ENCODE measurements around the gene FBXO34.
A peak's percentile ranks its signal among the peaks of the same experiment; 100 is the strongest.
"Not testable (repeated sequence)": the region's sequence is repeated elsewhere in the genome, so short reads cannot be mapped to it uniquely, and the experiment has no call there.

FBXO34 gene

DNA sequence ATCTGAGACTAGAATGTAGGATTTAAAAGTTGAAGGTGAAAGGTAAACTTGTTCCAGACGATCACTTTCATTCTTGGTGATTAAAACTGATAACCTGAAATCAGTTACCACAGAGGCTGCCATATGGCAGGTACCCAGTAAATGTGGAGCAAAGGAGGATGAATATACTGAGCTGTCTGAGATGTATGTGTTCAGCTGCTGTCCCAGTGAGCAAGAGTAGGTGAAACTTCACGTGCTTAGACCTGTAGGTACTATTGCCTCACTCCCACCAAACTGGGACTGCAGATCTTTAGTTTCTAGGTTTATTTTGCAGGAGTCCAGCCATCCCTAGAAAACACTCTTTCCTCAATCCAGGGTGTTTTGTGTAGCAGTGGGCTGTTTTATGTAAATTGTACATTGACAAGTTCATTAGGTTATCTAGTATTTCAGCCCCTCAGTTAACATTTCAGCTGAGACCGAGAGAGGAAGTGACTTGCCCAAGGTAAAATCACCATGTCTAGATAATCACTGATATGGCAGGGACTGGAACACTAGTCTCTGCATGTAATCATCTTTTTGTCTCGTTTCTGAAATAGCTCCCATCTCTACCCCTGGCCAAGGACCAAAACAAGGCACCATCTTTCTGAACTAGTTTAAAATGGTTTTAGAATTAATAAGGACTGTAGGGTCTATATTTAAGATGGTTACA lies 77.7 kb downstream of the FBXO34 start:
- DNase-seq, result no peak

DNA sequence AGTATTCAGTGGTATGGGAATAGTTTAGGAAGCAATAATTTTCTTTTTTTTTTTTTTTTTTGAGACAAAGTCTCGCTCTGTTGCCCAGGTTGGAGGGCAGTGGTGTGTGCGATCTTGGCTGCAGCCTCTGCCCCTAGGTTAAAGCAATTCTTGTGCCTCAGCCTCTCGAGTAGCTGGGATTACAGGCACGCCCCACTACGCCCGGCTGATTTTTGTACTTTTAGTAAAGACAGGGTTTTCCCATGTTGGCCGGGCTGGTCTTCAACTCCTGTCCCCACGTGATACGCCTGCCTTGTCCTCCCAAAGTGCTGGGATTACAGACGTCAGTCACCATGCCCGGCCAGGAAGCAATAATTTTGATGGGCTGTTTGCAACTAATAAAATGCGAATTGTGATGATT lies 78.3 kb downstream of the FBXO34 start:
- no peak for DNase-seq

DNA sequence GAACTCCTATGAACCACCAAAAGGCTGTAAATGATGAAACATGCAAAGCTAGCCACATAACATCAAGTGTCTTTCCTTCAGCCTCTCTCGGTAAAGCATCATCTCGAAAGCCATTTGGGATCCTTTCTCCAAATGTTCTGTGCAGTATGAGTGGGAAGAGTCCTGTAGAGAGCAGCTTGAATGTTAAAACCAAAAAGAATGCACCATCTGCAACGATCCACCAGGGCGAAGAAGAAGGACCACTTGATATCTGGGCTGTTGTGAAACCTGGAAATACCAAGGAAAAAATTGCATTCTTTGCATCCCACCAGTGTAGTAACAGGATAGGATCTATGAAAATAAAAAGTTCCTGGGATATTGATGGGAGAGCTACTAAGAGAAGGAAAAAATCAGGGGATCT lies 79.2 kb downstream of the FBXO34 start:
- no peak for DNase-seq

DNA sequence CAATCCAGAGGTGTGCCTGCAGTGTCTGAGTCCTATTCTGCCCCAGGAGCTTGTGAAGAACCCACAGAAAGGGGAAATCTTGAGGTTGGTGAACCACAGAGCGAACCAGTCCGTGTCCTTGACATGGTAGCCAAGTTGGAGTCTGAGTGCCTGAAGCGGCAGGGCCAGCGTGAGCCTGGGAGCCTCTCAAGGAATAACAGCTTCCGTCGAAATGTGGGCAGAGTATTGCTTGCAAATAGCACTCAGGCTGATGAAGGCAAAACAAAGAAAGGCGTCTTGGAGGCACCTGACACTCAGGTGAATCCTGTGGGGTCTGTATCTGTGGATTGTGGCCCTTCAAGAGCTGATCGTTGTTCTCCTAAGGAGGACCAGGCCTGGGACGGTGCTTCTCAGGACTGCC lies 79.9 kb downstream of the FBXO34 start:
- DNase-seq, result no peak

DNA sequence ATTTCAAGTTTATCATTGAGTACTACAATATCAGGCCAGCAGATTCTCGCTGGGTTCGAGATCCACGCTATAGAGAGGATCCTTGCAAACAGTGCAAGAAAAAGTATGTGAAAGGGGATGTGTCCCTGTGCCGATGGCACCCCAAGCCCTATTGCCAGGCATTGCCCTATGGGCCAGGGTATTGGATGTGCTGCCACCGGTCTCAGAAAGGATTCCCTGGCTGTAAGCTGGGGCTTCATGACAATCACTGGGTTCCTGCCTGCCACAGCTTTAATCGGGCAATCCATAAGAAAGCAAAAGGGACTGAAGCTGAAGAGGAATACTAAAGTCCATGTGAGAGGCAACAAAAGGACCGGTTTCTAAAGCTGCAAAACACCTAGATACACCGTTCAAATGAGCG lies 81.0 kb downstream of the FBXO34 start:
- no peak for DNase-seq

DNA sequence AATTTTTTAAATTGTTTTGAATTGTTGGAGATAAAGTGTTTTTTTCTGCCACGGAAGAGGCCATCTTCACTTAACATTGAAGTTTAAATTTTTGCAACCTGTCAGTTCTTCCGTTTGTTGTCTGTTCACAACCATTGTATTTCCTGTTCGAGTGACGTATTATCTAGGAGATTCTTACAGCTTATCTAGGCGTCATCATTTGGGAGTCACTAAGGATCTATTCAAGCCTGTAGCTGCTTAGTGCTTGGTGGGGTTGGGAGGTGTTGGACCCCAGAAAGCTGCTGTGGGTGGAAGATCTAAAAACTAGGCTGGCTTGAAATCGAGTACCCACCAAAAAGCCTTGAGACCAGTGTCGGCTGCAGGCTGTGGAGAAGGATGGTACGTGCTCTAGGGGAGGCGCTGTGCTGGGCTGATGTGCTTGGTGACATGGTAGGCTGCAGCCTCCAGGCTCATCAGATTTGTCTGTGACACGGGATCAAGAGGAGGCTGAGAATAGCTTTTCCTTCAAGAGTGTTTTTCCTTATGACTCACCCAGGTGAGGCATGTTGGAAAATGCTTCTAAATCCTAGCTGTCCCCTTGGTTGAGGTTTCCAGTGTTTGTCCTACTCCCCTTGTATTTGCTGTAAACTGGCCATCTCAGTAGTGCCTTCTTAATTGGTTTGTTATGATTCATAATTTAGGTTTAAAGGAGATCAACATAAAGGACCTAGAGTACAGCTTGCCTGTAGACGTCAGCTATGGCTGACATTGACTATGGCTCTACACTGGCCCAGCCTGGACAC lies 82.7 kb downstream of the FBXO34 start:
- DNase-seq, result no peak

DNA sequence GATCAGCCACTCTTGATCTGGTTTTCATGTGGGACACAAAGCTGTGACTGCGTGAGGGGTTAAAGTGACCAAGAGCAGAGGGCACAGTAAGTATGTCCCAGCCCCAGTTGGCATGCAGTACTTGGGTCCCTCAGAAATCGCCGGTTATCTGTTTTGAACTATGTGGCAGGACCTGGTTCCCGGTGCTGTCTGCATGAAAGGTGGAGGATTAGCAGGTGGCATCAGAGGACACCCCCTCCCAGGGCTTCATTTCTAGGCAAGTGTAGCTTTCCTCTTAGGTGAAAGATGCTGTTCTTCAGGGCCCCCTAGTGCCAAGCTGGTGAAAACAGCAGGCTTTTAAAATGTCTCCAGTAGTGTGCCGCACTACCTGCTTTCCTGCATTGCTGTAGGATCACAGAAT lies 83.3 kb downstream of the FBXO34 start:
- peak; percentile 73 for DNase-seq

DNA sequence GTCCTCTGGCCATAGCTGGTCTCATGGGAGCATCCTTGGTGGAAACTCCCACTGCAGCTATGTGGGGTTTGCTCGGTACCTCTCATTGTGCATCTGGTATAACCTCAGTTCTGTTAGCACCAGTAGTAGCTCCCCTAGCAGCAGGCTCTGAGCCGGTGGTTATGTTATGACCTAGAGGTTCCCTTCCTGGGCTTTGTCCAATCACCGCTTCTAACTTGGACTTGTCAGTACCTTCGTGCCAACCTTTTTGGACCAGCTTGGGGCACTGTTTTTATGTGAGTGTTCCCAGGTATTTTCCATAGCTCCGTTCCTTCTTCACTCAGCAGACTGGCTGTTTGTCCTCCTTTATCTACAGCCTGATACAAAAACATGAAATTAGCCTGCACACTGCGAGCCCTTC lies 84.7 kb downstream of the FBXO34 start:
- DNase-seq, result no peak

DNA sequence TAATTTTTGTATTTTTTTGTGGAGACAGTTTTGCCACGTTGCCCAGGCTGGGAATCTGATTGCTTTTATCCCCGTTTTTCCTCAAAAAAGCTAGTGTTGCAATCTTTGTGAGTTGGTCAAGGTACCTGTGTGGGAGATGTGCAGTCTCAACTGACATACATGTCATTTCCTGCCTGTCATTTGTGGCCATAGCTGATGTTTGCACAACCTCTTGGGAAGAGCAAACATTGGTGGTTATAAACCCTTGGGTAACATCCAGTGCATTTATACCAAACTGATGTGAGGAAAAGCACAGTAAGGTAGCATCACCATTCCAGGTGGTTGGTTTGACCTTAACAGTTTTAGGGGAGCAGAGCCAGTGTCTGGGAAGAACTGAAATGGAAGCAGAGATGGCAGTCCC lies 85.7 kb downstream of the FBXO34 start:
- no peak for DNase-seq

DNA sequence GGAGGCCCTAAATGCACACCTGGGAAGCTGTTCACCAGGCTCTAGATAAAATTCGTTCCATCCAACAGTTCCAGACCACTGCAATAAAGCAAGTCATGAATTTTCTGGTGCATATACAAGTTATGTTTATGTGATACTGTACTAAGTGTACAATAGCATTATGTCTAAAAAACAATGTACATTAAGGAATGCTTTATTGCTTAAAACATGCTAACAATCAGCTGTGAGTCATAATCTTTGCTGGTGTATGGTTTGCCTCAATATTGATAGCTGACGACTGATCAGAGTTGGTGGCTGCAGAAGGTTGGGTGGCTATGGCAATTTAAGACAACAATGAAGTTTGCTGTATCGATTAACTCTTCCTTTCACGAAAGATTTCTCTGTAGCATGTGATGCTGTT lies 88.1 kb downstream of the FBXO34 start:
- DNase-seq, result no peak

DNA sequence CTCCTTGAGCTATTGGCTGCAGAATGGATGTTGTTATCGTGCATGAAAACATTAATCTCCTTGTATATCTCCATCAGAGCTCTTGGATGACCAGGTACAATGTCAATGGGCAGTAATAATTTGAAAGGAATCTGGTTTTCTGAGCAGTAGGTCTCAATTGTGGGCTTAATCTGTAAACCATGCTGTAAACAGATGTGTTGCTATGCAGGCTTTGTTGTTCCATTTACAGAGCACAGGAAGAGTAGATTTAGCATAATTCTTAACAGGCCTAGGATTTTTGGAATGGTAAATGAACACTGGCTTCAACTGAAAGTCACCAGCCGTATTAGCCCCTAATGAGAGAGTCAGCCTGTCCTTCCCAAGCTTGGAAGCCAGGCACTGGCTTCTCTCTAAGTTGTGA lies 90.0 kb downstream of the FBXO34 start:
- no peak for DNase-seq

DNA sequence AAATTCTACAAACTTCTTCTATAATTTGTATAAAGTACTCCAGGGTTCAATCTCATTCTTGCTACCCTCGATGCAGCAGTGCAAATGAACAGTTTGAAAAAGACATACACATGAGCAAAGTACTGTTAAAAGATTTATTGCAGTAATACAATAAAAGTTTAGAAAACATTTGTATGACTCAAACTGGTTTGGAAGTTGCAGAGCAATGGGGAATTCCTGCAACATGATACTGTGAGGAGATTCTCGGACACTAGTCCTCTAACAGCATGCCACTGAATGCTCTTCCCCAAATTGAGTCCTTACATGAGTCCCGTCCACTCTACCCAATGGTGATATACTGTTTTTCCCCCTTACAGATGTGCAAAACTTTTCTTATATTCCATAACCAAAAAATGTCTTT lies 95.0 kb downstream of the FBXO34 start:
- DNase-seq, result no peak

DNA sequence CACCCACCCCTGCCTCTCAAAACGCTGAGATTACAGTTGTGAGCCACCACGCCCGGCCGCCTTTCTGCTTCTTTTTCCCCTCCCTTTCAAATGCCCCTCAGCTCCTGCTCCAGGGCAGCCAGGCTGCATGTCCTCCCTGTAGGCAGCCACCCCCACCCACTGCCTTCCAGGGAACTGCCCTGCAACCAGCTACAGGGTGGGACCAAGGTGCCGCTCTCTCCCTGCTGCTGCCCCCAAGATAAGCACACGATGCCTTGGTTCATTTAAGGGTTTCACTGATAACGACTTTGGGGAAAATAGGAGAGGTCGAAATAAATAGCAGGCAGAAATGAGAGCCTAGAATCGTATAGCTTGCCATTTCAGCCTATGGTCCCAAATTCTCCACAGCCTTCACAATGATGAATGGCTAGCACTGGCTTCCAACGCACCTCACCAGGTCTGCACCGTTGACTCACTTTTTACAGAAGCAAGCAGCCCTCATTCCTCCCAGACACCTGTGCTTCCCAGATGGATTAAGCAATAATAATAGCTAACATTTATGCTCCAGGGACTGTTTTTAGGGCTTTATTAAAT lies 99.7 kb downstream of the FBXO34 start:
- DNase-seq, result no peak

DNA sequence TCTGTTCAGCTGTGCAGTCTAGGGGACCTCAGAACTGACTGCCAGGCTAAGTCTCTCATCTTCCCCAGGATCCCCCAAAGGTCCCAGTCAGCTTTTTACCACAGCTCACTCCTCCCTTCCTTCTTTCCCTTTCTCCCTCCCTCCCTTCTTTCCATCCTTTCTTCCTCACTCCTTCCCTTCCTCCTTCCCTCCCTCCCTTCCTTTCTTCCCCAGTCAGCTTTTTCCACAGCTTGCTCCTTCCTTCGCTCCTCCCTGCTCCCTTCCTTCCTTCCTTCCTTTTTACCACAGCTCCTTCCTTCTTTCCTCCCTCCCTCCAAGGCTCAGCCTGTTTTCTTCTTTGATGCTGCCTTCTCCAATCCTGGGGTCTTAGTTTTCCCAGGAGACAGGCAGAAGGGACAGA lies 101.2 kb downstream of the FBXO34 start:
- no peak for DNase-seq

DNA sequence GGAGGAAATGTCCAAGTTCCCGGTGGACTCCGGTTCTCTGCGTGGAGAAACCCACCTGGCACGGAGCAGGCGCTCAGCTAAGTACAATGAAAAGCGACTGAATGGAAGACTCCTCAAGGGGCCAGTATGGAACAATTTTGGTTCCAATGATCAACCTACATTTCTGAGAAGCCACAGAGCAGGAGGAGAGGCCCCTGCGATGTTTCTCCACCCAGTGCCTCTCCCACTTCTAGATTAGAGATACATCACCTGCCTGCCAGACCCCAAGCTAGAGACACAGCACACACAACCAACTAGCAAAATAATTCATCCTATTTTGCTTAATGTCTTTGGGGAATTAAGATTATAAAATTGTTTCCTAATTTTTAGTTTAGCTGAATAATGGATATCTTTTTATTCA lies 101.6 kb downstream of the FBXO34 start:
- DNase-seq, result no peak

DNA sequence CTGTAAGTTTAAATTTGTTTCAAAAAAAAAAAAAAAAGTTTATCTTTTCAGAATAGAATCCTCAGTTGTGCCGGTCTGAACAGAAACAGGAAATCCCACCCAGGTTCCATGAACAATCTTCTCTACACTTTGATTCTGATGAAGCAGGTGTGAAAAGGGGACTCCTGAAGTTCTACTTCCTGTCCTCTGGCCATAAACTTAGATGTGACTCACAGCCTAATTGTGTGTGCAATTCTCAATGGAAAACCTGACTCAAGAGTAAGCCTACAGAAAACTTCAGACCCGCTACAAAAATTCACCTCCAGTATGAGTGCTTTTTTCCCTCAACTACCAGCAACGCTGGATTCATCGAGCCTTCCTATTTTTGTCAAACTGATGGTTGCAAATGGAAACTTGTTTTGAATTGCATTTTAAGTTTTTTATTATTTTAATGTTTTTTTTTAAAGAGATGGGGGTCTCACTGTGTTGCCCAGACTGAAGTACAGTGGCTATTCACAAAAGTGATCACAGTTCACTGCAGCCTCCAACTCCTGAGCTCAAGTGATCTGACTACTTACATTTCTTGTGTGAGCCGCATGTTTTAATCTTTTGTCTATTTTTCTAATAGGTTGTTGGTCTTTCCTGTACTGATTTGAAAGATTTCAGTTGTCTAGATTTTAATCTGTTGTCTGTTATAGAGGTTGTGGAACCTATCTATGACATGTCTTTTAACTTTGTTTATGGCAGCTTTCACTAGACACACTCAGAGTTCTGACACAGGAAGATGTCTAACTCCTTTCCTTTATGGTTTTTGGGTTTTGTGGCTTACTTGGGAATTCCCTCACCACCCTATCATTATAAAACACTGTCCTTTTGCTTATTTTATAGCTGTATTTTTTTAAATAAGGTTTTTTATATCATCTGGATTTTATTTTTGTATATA lies 102.8 kb downstream of the FBXO34 start:
- no peak for DNase-seq

DNA sequence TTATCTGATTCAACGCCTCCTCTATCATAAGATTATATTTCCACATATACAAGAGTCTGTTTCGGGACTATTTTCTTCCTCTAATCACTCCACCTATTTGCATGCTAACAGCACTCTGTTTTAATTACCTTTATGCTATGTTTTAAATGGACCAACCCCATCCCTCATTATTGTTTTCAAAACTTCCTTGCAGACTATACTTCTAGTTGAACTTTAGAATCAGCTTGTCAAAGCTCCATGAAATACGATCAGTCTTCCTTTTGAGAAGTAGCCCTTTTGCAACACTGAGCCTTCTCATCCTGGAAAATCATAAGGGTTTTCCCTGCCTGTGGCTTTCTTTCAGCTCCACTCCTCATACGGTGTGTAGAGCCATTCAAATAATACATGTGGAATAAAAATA lies 103.5 kb downstream of the FBXO34 start:
- no peak for DNase-seq

DNA sequence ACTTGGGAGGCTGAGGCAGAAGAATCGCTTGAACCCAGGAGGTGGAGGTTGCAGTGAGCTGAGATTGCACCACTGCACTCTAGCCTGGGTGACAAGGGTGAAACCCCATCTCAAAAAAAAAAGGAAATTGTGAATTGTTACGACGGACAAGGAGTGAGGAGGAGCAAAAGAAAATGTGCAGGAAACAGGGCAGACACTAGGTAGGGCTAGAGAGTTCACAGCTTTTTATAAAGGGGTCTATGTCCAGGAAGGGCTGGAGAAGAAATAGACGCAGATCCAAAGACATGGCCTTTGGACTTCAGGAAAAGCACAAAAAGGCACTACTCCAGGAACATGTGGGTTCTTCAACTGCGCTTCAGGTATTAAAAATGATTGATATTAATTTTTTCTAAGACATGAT lies 106.0 kb downstream of the FBXO34 start:
- no peak for DNase-seq

DNA sequence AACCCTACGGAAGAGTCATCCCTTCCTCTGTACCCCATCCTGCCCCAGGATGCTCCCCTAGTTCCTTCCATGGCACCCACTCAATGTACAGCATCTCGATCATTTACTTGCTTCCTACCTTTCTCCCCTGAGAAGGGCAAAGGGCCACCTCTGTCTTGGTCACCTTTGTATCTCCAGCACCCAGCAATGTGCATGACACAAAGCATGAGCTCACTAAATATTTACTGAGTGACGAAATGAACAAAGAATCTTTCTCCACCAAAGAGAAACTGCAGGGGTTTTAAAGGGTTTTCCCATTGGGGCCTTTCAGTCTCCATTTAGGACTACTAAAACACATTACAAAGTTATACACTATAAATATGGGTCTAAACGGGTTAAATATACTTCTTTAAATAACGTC lies 109.8 kb downstream of the FBXO34 start:
- DNase-seq, result no peak

DNA sequence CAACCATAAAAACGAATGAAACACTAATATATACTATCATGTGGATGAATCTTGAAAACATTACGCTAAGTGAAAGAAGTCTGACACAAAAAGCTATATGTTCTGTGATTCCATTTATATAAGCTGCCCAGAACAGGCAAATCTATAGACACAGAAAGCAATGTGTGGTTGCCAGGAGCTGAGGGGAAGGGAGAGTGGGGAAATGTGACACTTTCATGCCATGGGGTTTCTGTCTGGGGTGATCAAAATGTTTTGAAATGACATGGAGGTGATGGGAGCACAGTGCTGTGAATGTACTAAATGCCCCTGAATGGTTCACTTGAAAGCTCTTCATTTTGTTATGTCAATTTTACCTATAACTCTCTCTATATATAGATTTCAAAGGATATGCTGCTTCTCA lies 110.3 kb downstream of the FBXO34 start:
- no peak for DNase-seq

DNA sequence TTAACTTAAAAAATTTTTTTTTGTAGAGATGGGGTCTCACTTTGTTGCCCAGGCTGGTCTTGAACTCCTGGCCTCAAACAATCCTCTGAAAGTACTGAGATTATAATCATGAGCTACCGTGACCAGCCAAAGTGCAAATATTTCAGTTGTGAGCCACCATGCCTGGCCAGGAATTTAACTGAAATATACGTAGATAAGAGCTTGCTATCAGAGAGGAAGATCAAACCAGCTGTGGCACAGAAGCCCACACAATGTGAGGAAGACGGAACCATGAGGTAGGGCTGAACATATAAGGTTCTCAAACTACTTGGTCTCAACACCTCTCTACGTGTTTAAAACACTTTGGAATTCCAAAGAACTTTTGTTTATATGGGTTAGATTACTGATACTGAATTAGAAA lies 111.3 kb downstream of the FBXO34 start:
- DNase-seq, result no peak

DNA sequence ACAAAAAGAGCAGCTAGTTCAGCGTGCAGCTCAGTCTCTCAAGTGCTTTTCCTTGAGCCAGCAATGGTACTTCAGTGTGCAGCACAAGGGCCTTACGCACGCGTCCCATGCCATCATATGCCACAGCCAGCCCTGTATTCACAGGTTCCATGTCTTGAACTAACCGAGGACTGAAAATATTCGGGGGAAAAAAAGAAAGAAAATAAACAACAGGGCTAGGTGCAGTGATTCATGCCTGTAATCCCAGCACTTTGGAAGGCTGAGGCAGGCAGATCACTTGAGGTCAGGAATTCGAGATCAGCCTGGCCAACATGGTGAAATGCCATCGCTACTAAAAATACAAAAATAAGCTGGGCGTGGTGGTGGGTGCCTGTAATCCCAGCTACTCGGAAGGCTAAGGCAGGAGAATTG lies 111.8 kb downstream of the FBXO34 start:
- not testable (repeated sequence) for DNase-seq

DNA sequence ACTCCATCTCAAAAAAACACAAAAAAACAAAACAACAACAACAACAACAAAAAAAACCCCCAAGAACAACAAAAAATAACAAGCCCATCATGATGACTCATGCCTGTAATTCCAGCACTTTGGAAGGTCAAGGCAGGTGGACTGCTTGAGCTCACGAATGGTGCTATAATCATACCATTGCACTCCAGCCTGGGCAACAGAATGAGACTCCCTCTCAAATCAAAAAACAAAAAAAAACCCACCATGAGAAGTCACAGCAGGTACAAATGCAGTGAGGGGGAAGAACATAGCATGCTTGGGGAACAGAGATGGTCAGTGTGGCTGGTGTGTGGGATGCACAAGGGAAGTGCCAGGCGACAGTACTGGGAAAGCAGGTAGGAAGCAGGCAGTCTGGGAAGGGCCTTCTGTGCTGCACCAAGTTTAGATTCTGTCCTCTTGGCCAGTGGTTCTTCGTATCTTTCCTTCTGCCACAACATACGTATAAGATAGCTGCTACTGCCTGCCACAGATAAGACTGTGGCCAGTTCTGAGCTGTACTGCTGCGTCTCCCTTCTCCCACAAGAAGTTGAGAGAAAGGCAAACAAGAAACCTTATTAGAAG lies 112.4 kb downstream of the FBXO34 start:
- DNase-seq, result no peak
